Prostate gland (tissue), 2 donors: ENCODE data around the gene FTH1. TPM values are rescaled to one million over a fixed set of nuclear protein-coding genes. Genes with fewer than 3 reads are reported as not detected.

Experiments
- DNase-seq: peaks from one replicate; pipeline ENCODE4 v3.0.0-alpha.2; 2019; ENCODE audit warnings: low spot score
- H3K27ac ChIP-seq, 2 donors: fragments of 200-600 bp; sonication (generic); 2 replicates each; pipeline ENCODE4 v1.5.1; 2017 to 2019
- H3K27me3 ChIP-seq: fragments of 200-600 bp; sonication (generic); replicated peaks from 2 replicates; pipeline ENCODE4 v1.5.1; 2019; ENCODE audit not compliant: insufficient read depth
- H3K36me3 ChIP-seq, 2 donors: fragments of 200-600 bp; sonication (generic); 1 replicate in 1 of 2; 2 replicates in 1 of 2; pipeline versions ENCODE4 v1.5.1 to v1.8.1; 2017 to 2019
- H3K4me1 ChIP-seq: fragments of 200-600 bp; sonication (generic); replicated peaks from 2 replicates; pipeline ENCODE4 v1.5.1; 2019
- H3K4me3 ChIP-seq, 2 donors: fragments of 200-600 bp; sonication (generic); 2 replicates each; pipeline ENCODE4 v1.5.1; 2017 to 2019
- H3K9me3 ChIP-seq: fragments of 200-600 bp; sonication (generic); 2 replicates; pipeline ENCODE4 v1.5.1; 2017
- CTCF ChIP-seq, 4 experiments: fragments of 200-600 bp in 2 of 4; fragments of 450-650 bp in 2 of 4; sonication (generic) in 2 of 4; IDR thresholded peaks; 1 replicate in 3 of 4; 2 replicates in 1 of 4; pipeline ENCODE4 v1.5.1; 2016 to 2019; ENCODE audit warnings: antibody characterized with exemption in 4 of 4, mild to moderate bottlenecking in 2 of 4, moderate library complexity in 2 of 4
- POLR2A ChIP-seq: fragments of 450-650 bp; IDR thresholded peaks from one replicate; pipeline ENCODE4 v1.6.1; 2016; ENCODE audit warnings: antibody characterized with exemption, mild to moderate bottlenecking
- POLR2AphosphoS5 ChIP-seq: sonication (generic); formaldehyde crosslinking; IDR thresholded peaks from one replicate; pipeline ENCODE4 v1.6.1; 2017; ENCODE audit warnings: antibody characterized with exemption
- WGBS: methylation state at CpG from one replicate; pipeline ENCODE4 v1.1.5; 2018; 5-methylcytosine and 5-hydroxymethylcytosine counted together
- intact Hi-C: fragments of 100-400 bp; cut with DNase I; formaldehyde crosslinking; loops from one replicate; pipeline ENCODE4 v1.14.2; 2022
- total RNA-seq, 2 donors: library from RNA; depleted of rRNA; stranded (reverse); fragments of >200 nt; gene quantifications; one replicate each; pipeline ENCODE4 v1.1.0, GENCODE V29; 2016

Gene FTH1
- total RNA-seq, 2 donors from 2014 or later, result 1,344 to 1,560 TPM

GRCh38 chr11:61959114-61959513 lies 8.3 kb downstream of the FTH1 start:
- H3K27ac ChIP-seq, result no peak overlapping the region
- WGBS, result 37% methylated on average over 2 of the region's 2 CpGs

GRCh38 chr11:61958590-61958989 lies 8.8 kb downstream of the FTH1 start:
- Histone ChIP-seq H3K4me3 (no peak overlapping the region), H3K27me3 (no peaks in the 10 kb centered on the region), H3K36me3 (no peaks in the 10 kb centered on the region), H3K4me1 (peaks cover 3% of the 10 kb centered on the region), H3K27ac (no peak overlapping the region), H3K9me3 (no peaks in the 10 kb centered on the region)
- intact Hi-C loops, result no loop called here
- WGBS, result 55% methylated on average over 3 of the region's 3 CpGs
- no peak for TF ChIP-seq CTCF (IDR thresholded peaks at IDR 0.05)
- TF ChIP-seq POLR2A, result no peak
- no peak for TF ChIP-seq POLR2AphosphoS5
- no peak for DNase-seq

More at GRCh38 chr11:61959114-61959513, 8.3 kb downstream of the FTH1 start:
- H3K27me3 ChIP-seq, result no peaks in the 10 kb centered on the region
- no peaks in the 10 kb centered on the region for H3K9me3 ChIP-seq
- TF ChIP-seq POLR2A (no peak), CTCF (IDR thresholded peaks at IDR 0.05) (no peak), POLR2AphosphoS5 (no peak)
- H3K4me3 ChIP-seq, result no peak overlapping the region
- no peaks in the 10 kb centered on the region for H3K36me3 ChIP-seq
- intact Hi-C loops, result no loop called here
- DNase-seq, result no peak
- H3K4me1 ChIP-seq, result peaks cover 3% of the 10 kb centered on the region

- DNase-seq, result no peak
- no peaks in the 10 kb centered on the region for H3K36me3 ChIP-seq
- peaks cover 3% of the 10 kb centered on the region for H3K4me1 ChIP-seq
- no peak overlapping the region for H3K27ac ChIP-seq
- H3K9me3 ChIP-seq, result no peaks in the 10 kb centered on the region
- intact Hi-C loops, result no loop called here
- H3K27me3 ChIP-seq, result no peaks in the 10 kb centered on the region
- no peak overlapping the region for H3K4me3 ChIP-seq
- WGBS, result 95% methylated on average over 7 of the region's 7 CpGs
- TF ChIP-seq POLR2AphosphoS5 (no peak), POLR2A (no peak), CTCF (IDR thresholded peaks at IDR 0.05) (no peak)
These were observed 10.2 kb downstream of the FTH1 start for GRCh38 chr11:61957021-61957770.

GRCh38 chr11:61956191-61957020 lies 11.0 kb downstream of the FTH1 start:
- intact Hi-C loops, result no loop called here
- Histone ChIP-seq H3K4me3 (no peak overlapping the region), H3K4me1 (peaks cover 3% of the 10 kb centered on the region), H3K27me3 (no peaks in the 10 kb centered on the region), H3K27ac (no peak overlapping the region), H3K36me3 (no peaks in the 10 kb centered on the region), H3K9me3 (no peaks in the 10 kb centered on the region)
- WGBS, result 95% methylated on average over 20 of the region's 20 CpGs
- no peak for DNase-seq
- TF ChIP-seq CTCF (IDR thresholded peaks at IDR 0.05) (no peak), POLR2A (no peak), POLR2AphosphoS5 (no peak)
